Activated T-helper 1 cell treated with anti-CD3 and anti-CD28 coated beads, Interleukin-12 subunit alpha, Interleukin-12 subunit beta, Interleukin-2, Interleukin-4 antibody, amounts not matched to agents 30 ng/mL and 10 ng/mL and 1 ng/mL, durations not matched to agents 14 hours and 24 hours and 36 hours (primary cell): ENCODE data around the gene CNPY1. TPM values are rescaled to one million over a fixed set of nuclear protein-coding genes. Genes with fewer than 3 reads are reported as not detected.

Experiments used
- DNase-seq: peaks from one replicate; pipeline ENCODE4 v3.0.0; 2021; ENCODE audit warnings: low spot score
- H3K27ac Mint-ChIP-seq: one replicate; pipeline ENCODE4 v1.8.0; 2021; ENCODE audit warnings: mild to moderate bottlenecking, mixed read lengths
- H3K27me3 Mint-ChIP-seq: one replicate; pipeline ENCODE4 v1.8.0; 2022; ENCODE audit warnings: mild to moderate bottlenecking, moderate library complexity, mixed read lengths; ENCODE audit not compliant: insufficient read depth
- H3K36me3 Mint-ChIP-seq: one replicate; pipeline ENCODE4 v1.8.0; 2021; ENCODE audit warnings: low read depth, mixed read lengths
- H3K4me1 Mint-ChIP-seq: one replicate; pipeline ENCODE4 v1.8.0; 2021; ENCODE audit warnings: low read depth, mixed read lengths
- H3K4me3 Mint-ChIP-seq: one replicate; pipeline ENCODE4 v1.8.0; 2021; ENCODE audit warnings: mild to moderate bottlenecking, moderate library complexity, mixed read lengths
- H3K9me3 Mint-ChIP-seq: one replicate; pipeline ENCODE4 v1.8.0; 2021; ENCODE audit warnings: mixed read lengths
- intact Hi-C: fragments of 100-400 bp; cut with micrococcal nuclease; formaldehyde crosslinking; loops from one replicate; pipeline ENCODE4 v1.15.1; 2024
- total RNA-seq: library from RNA; stranded (reverse); gene quantifications from 2 replicates; pipeline ENCODE4 v1.2.3, GENCODE V29; 2022

CNPY1 gene
- total RNA-seq, 1 donor from 2014 or later, result not detected

GRCh38 chr7:155463114-155463811, 83.1 kb downstream of the CNPY1 start:
- intact Hi-C loops, result no loop called here
- DNase-seq, result no peak
- Mint-ChIP-seq H3K27ac (no peak overlapping the region), H3K36me3 (no peaks in the 10 kb centered on the region), H3K4me3 (no peak overlapping the region), H3K9me3 (no peaks in the 10 kb centered on the region), H3K27me3 (peaks cover 77% of the 10 kb centered on the region), H3K4me1 (peaks cover 4% of the 10 kb centered on the region)

- Mint-ChIP-seq H3K27me3 (peaks cover 75% of the 10 kb centered on the region), H3K27ac (no peak overlapping the region), H3K4me1 (peaks cover 4% of the 10 kb centered on the region), H3K9me3 (no peaks in the 10 kb centered on the region), H3K4me3 (no peak overlapping the region), H3K36me3 (no peaks in the 10 kb centered on the region)
- intact Hi-C loops, result no loop called here
- no peak for DNase-seq
Measured at GRCh38 chr7:155462163-155462735, 84.1 kb downstream of the CNPY1 start.

GRCh38 chr7:155461631-155462030, 84.7 kb downstream of the CNPY1 start:
- Mint-ChIP-seq H3K27me3 (peaks cover 76% of the 10 kb centered on the region), H3K4me3 (no peak overlapping the region), H3K36me3 (no peaks in the 10 kb centered on the region), H3K27ac (no peak overlapping the region), H3K9me3 (no peaks in the 10 kb centered on the region), H3K4me1 (peaks cover 4% of the 10 kb centered on the region)
- intact Hi-C loops, result no loop called here
- DNase-seq, result no peak

GRCh38 chr7:155460926-155461613, 85.3 kb downstream of the CNPY1 start:
- no peaks in the 10 kb centered on the region for H3K9me3 Mint-ChIP-seq
- peaks cover 4% of the 10 kb centered on the region for H3K4me1 Mint-ChIP-seq
- no peak overlapping the region for H3K27ac Mint-ChIP-seq
- no peak for DNase-seq
- intact Hi-C loops, result no loop called here
- peaks cover 78% of the 10 kb centered on the region for H3K27me3 Mint-ChIP-seq
- no peaks in the 10 kb centered on the region for H3K36me3 Mint-ChIP-seq
- no peak overlapping the region for H3K4me3 Mint-ChIP-seq

- H3K27me3 Mint-ChIP-seq, result peaks cover 76% of the 10 kb centered on the region
- H3K9me3 Mint-ChIP-seq, result no peaks in the 10 kb centered on the region
- DNase-seq, result no peak
- intact Hi-C loops, result no loop called here
- peaks cover 4% of the 10 kb centered on the region for H3K4me1 Mint-ChIP-seq
- peak overlapping the region; percentile 80 for H3K27ac Mint-ChIP-seq
- no peaks in the 10 kb centered on the region for H3K36me3 Mint-ChIP-seq
- no peak overlapping the region for H3K4me3 Mint-ChIP-seq
Measured at GRCh38 chr7:155459700-155460461, 86.5 kb downstream of the CNPY1 start.

GRCh38 chr7:155458878-155459699, 87.3 kb downstream of the CNPY1 start:
- H3K4me3 Mint-ChIP-seq, result no peak overlapping the region
- no peak for DNase-seq
- no peaks in the 10 kb centered on the region for H3K9me3 Mint-ChIP-seq
- peaks cover 75% of the 10 kb centered on the region for H3K27me3 Mint-ChIP-seq
- intact Hi-C loops, result loop anchor here (1.0 kb wide), 1 partner anchor 7 kb away; no protein-coding TSS in a partner anchor
- no peaks in the 10 kb centered on the region for H3K36me3 Mint-ChIP-seq
- H3K27ac Mint-ChIP-seq, result peak overlapping the region; percentile 80
- H3K4me1 Mint-ChIP-seq, result peaks cover 4% of the 10 kb centered on the region

- Mint-ChIP-seq H3K4me3 (peak within 1 kb of the TSS; percentile 5), H3K27ac (peak within 1 kb of the TSS; percentile 70), H3K36me3 (no peaks in the 10 kb centered on the region), H3K4me1 (peaks cover 4% of the 10 kb centered on the region), H3K9me3 (no peaks in the 10 kb centered on the region), H3K27me3 (peaks cover 69% of the 10 kb centered on the region)
- intact Hi-C loops, result loop anchor here (1.0 kb wide), 1 partner anchor 8 kb away; no protein-coding TSS in a partner anchor
- DNase-seq, result no peak
Measured at GRCh38 chr7:155458111-155458877, 88.1 kb downstream of the CNPY1 start, which contains the start of gene EN2. EN2 (plus strand) TSS chr7:155458129; CDS start chr7:155458378, 249 bp downstream.

GRCh38 chr7:155457544-155458110, 88.7 kb downstream of the CNPY1 start:
- DNase-seq, result no peak
- Mint-ChIP-seq H3K27ac (no peak overlapping the region), H3K9me3 (no peaks in the 10 kb centered on the region), H3K4me3 (no peak overlapping the region), H3K27me3 (peaks cover 69% of the 10 kb centered on the region), H3K36me3 (no peaks in the 10 kb centered on the region), H3K4me1 (peaks cover 4% of the 10 kb centered on the region)
- intact Hi-C loops, result loop anchor here (1.0 to 2.0 kb wide), 5 partner anchors 9 to 1543 kb away; no protein-coding TSS in a partner anchor

GRCh38 chr7:155456738-155457543, 89.4 kb downstream of the CNPY1 start:
- no peaks in the 10 kb centered on the region for H3K36me3 Mint-ChIP-seq
- no peaks in the 10 kb centered on the region for H3K9me3 Mint-ChIP-seq
- H3K27me3 Mint-ChIP-seq, result peaks cover 68% of the 10 kb centered on the region
- DNase-seq, result no peak
- intact Hi-C loops, result loop anchor here (1.0 to 2.0 kb wide), 4 partner anchors 51 to 1544 kb away; no protein-coding TSS in a partner anchor
- peaks cover 4% of the 10 kb centered on the region for H3K4me1 Mint-ChIP-seq
- H3K27ac Mint-ChIP-seq, result peak overlapping the region; percentile 70
- H3K4me3 Mint-ChIP-seq, result peak overlapping the region; percentile 5

- Mint-ChIP-seq H3K9me3 (no peaks in the 10 kb centered on the region), H3K4me1 (peaks cover 4% of the 10 kb centered on the region), H3K27ac (peak overlapping the region; percentile 70), H3K36me3 (no peaks in the 10 kb centered on the region), H3K4me3 (no peak overlapping the region), H3K27me3 (peaks cover 70% of the 10 kb centered on the region)
- intact Hi-C loops, result loop anchor here (2.0 kb wide), 3 partner anchors 81 to 1545 kb away; no protein-coding TSS in a partner anchor
- DNase-seq, result no peak
Measured at GRCh38 chr7:155455776-155456737, 90.3 kb downstream of the CNPY1 start.
